Tibial artery (tissue), 4 donors: Measurements from ENCODE around the gene SLC38A2.

Experiments used
- DNase-seq, 2 donors: peaks; one replicate each; pipeline ENCODE4 v3.0.0-alpha.2; 2019
- H3K27ac ChIP-seq, 2 donors: fragments of 200-600 bp; sonication (generic) in 1 of 2; 1 replicate in 1 of 2; 2 replicates in 1 of 2; pipeline ENCODE4 v1.5.1; 2018 to 2019; ENCODE audit warnings: mild to moderate bottlenecking in 1 of 2
- H3K27me3 ChIP-seq, 2 donors: fragments of 200-600 bp; sonication (generic) in 1 of 2; one replicate each; pipeline versions ENCODE4 v1.5.1 to v1.6.0; 2016 to 2019
- H3K36me3 ChIP-seq, 3 donors: fragments of 200-600 bp; sonication (generic) in 2 of 3; one replicate each; pipeline ENCODE4 v1.5.1; 2016 to 2019; ENCODE audit warnings: mild to moderate bottlenecking in 2 of 3
- H3K4me1 ChIP-seq, 4 donors: fragments of 200-600 bp; sonication (generic) in 2 of 4; 1 replicate in 3 of 4; 2 replicates in 1 of 4; pipeline ENCODE4 v1.5.1; 2016 to 2019
- H3K4me3 ChIP-seq, 2 donors: fragments of 200-600 bp; sonication (generic) in 1 of 2; 1 replicate in 1 of 2; 2 replicates in 1 of 2; pipeline ENCODE4 v1.5.1; 2018 to 2019; ENCODE audit warnings: mild to moderate bottlenecking in 2 of 2
- H3K9me3 ChIP-seq, 3 donors: fragments of 200-600 bp; sonication (generic) in 1 of 3; one replicate each; pipeline ENCODE4 v1.5.1; 2016 to 2019
- CTCF ChIP-seq, 2 experiments: fragments of 200-600 bp in 1 of 2; fragments of 450-650 bp in 1 of 2; IDR thresholded peaks; one replicate each; pipeline ENCODE4 v1.5.1; 2017 to 2019; ENCODE audit warnings: antibody characterized with exemption in 2 of 2, mild to moderate bottlenecking in 1 of 2, moderate library complexity in 1 of 2
- intact Hi-C: fragments of 100-400 bp; cut with DNase I; formaldehyde crosslinking; loops from one replicate; pipeline ENCODE4 v1.15.0; 2023; ENCODE audit warnings: low total_unique reads

The SLC38A2 gene

GRCh38 chr12:46387670-46388069, 15.1 kb upstream of the SLC38A2 start:
- H3K4me1 ChIP-seq = peaks cover 0 to 86% (median 55%) of the 10 kb centered on the region in 4 donors
- intact Hi-C loops = no loop called here
- no peak for TF ChIP-seq CTCF (IDR thresholded peaks at IDR 0.05)

GRCh38 chr12:46386877-46387629, 14.5 kb upstream of the SLC38A2 start:
- peak; percentile 54 to 84 for DNase-seq
- Histone ChIP-seq H3K4me3 (peak overlapping the region; percentile 21 to 23), H3K4me1 (peaks cover 0 to 87% (median 56%) of the 10 kb centered on the region in 4 donors), H3K36me3 (no peaks in the 10 kb centered on the region), H3K27me3 (no peaks in the 10 kb centered on the region), H3K27ac (peak overlapping the region; percentile 75 to 98), H3K9me3 (no peaks in the 10 kb centered on the region)
- TF ChIP-seq CTCF (IDR thresholded peaks at IDR 0.05) = no peak
- intact Hi-C loops = no loop called here

More at GRCh38 chr12:46387670-46388069, 15.1 kb upstream of the SLC38A2 start:
- Histone ChIP-seq H3K36me3 (no peaks in the 10 kb centered on the region), H3K27ac (peak overlapping the region; percentile 75 to 98), H3K9me3 (no peaks in the 10 kb centered on the region), H3K4me3 (peak overlapping the region in 1 of 2 donors; percentile 21), H3K27me3 (no peaks in the 10 kb centered on the region)
- no peak for DNase-seq

- H3K27me3 ChIP-seq = no peaks in the 10 kb centered on the region
- intact Hi-C loops = no loop called here
- DNase-seq = no peak
- no peaks in the 10 kb centered on the region for H3K36me3 ChIP-seq
- no peak for TF ChIP-seq CTCF (IDR thresholded peaks at IDR 0.05)
- peak overlapping the region; percentile 75 to 98 for H3K27ac ChIP-seq
- H3K9me3 ChIP-seq = no peaks in the 10 kb centered on the region
- peak overlapping the region; percentile 21 to 23 for H3K4me3 ChIP-seq
- peaks cover 0 to 87% (median 56%) of the 10 kb centered on the region in 4 donors for H3K4me1 ChIP-seq
Measured at GRCh38 chr12:46386360-46386867, 13.8 kb upstream of the SLC38A2 start.

GRCh38 chr12:46385438-46385837, 12.9 kb upstream of the SLC38A2 start:
- intact Hi-C loops = loop anchor here (2.0 kb wide), 1 partner anchor 15 kb away; no protein-coding TSS in a partner anchor
- no peaks in the 10 kb centered on the region for H3K36me3 ChIP-seq
- no peaks in the 10 kb centered on the region for H3K27me3 ChIP-seq
- H3K9me3 ChIP-seq = no peaks in the 10 kb centered on the region
- H3K4me1 ChIP-seq = peaks cover 0 to 78% (median 55%) of the 10 kb centered on the region in 4 donors
- TF ChIP-seq CTCF (IDR thresholded peaks at IDR 0.05) = no peak
- H3K27ac ChIP-seq = peak overlapping the region; percentile 98 to 99
- DNase-seq = no peak
- H3K4me3 ChIP-seq = no peak overlapping the region

- peak overlapping the region; percentile 98 to 99 for H3K27ac ChIP-seq
- no peaks in the 10 kb centered on the region for H3K9me3 ChIP-seq
- no peaks in the 10 kb centered on the region for H3K27me3 ChIP-seq
- no peak for TF ChIP-seq CTCF (IDR thresholded peaks at IDR 0.05)
- peaks cover 0 to 70% (median 52%) of the 10 kb centered on the region in 4 donors for H3K4me1 ChIP-seq
- intact Hi-C loops = loop anchor here (2.0 kb wide), 1 partner anchor 14 kb away; no protein-coding TSS in a partner anchor
- H3K36me3 ChIP-seq = no peaks in the 10 kb centered on the region
- peak overlapping the region; percentile 79 to 84 for H3K4me3 ChIP-seq
- no peak for DNase-seq
Measured at GRCh38 chr12:46384451-46385309, 12.1 kb upstream of the SLC38A2 start.
